Measurements from ENCODE around the gene ATP8A2.

DNA sequence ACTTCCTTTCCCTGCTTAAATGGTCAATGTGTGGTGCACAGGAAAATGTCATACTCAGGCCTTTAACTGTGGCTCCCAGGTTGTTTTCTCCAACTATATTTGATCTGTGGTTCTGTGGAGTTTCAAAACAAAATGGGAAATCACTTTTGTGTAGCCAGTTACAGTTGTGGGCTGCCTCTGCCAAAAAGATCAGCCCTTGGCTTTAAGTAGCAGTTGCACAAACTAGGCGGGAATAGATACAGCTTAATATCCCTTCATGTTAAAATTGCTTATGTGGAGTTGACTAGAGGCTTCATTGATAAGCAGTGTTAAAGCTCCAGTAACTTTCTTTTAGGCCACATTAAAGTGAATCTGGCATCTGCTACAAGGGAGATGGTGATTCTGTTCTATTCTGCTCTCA, 395.2 kb downstream of the ATP8A2 start:
- TF ChIP-seq, protein P1, sequence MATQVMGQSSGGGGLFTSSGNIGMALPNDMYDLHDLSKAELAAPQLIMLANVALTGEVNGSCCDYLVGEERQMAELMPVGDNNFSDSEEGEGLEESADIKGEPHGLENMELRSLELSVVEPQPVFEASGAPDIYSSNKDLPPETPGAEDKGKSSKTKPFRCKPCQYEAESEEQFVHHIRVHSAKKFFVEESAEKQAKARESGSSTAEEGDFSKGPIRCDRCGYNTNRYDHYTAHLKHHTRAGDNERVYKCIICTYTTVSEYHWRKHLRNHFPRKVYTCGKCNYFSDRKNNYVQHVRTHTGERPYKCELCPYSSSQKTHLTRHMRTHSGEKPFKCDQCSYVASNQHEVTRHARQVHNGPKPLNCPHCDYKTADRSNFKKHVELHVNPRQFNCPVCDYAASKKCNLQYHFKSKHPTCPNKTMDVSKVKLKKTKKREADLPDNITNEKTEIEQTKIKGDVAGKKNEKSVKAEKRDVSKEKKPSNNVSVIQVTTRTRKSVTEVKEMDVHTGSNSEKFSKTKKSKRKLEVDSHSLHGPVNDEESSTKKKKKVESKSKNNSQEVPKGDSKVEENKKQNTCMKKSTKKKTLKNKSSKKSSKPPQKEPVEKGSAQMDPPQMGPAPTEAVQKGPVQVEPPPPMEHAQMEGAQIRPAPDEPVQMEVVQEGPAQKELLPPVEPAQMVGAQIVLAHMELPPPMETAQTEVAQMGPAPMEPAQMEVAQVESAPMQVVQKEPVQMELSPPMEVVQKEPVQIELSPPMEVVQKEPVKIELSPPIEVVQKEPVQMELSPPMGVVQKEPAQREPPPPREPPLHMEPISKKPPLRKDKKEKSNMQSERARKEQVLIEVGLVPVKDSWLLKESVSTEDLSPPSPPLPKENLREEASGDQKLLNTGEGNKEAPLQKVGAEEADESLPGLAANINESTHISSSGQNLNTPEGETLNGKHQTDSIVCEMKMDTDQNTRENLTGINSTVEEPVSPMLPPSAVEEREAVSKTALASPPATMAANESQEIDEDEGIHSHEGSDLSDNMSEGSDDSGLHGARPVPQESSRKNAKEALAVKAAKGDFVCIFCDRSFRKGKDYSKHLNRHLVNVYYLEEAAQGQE (IDR thresholded peaks at IDR 0.05): no peak
- TF ChIP-seq JUND (IDR thresholded peaks at IDR 0.05) (no peak), YY1 (IDR thresholded peaks at IDR 0.05) (no peak), RAD21 (IDR thresholded peaks at IDR 0.05) (no peak), TAF1 (conservative IDR thresholded peaks at IDR 0.05) (no peak)
- TF ChIP-seq, protein P2, sequence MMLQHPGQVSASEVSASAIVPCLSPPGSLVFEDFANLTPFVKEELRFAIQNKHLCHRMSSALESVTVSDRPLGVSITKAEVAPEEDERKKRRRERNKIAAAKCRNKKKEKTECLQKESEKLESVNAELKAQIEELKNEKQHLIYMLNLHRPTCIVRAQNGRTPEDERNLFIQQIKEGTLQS (IDR thresholded peaks at IDR 0.05): no peak
- TF ChIP-seq, protein P3, sequence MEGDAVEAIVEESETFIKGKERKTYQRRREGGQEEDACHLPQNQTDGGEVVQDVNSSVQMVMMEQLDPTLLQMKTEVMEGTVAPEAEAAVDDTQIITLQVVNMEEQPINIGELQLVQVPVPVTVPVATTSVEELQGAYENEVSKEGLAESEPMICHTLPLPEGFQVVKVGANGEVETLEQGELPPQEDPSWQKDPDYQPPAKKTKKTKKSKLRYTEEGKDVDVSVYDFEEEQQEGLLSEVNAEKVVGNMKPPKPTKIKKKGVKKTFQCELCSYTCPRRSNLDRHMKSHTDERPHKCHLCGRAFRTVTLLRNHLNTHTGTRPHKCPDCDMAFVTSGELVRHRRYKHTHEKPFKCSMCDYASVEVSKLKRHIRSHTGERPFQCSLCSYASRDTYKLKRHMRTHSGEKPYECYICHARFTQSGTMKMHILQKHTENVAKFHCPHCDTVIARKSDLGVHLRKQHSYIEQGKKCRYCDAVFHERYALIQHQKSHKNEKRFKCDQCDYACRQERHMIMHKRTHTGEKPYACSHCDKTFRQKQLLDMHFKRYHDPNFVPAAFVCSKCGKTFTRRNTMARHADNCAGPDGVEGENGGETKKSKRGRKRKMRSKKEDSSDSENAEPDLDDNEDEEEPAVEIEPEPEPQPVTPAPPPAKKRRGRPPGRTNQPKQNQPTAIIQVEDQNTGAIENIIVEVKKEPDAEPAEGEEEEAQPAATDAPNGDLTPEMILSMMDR (IDR thresholded peaks at IDR 0.05; ENCODE audit: low read depth, low read length, missing input control): no peak

Data from liver (tissue), 3 donors.